H1 (cell line): ENCODE results near the gene REEP2. TPM values are rescaled to one million over a fixed set of nuclear protein-coding genes. Genes with fewer than 3 reads are reported as not detected.
A peak's percentile ranks its signal among the peaks of the same experiment; 100 is the strongest.

Experiments
- CTCF ChIA-PET: fragments of 300-600 bp; sonication (Branson Sonifier 250); formaldehyde crosslinking; loops from one replicate; lab custom pipeline; 2021; ENCODE audit not compliant: partially characterized antibody; lab: Charles Lee
- POLR2A ChIA-PET: fragments of 300-600 bp; sonication (Branson Sonifier 250); formaldehyde crosslinking; loops from one replicate; lab custom pipeline; 2021; ENCODE audit warnings: inconsistent platforms; ENCODE audit not compliant: partially characterized antibody; lab: Charles Lee
- DNase-seq, 2 experiments: peaks; one replicate each; pipeline versions ENCODE4 v3.0.0 to v3.0.0-alpha.2; 2010 to 2022; ENCODE audit warnings: low spot score in 2 of 2, low read depth in 1 of 2, mixed read lengths in 1 of 2
- FAIRE-seq: peaks from 2 replicates; lab custom pipeline; 2011; peaks lifted over from hg19 to GRCh38; lab: Jason Lieb, UNC
- H2AFZ ChIP-seq: 2 replicates; pipeline ENCODE4 v1.8.1; 2012; ENCODE audit warnings: low read length, inconsistent platforms
- H2AK5ac ChIP-seq: 2 replicates; pipeline ENCODE4 v1.6.1; 2013; ENCODE audit warnings: low read depth, low read length
- H2BK120ac ChIP-seq: replicated peaks from 2 replicates; pipeline ENCODE3; 2013; ENCODE audit warnings: low read depth, low read length, inconsistent platforms
- H2BK12ac ChIP-seq: 2 replicates; pipeline ENCODE4 v1.6.1; 2013; ENCODE audit warnings: low read depth, low read length
- H2BK15ac ChIP-seq: 2 replicates; pipeline ENCODE4 v1.6.1; 2013; ENCODE audit warnings: low read length
- H2BK20ac ChIP-seq: 2 replicates; pipeline ENCODE4 v1.6.1; 2013; ENCODE audit warnings: low read length
- H2BK5ac ChIP-seq: 2 replicates; pipeline ENCODE4 v1.6.1; 2013; ENCODE audit warnings: low read depth, low read length
- H3K14ac ChIP-seq: 2 replicates; pipeline ENCODE4 v1.6.1; 2013; ENCODE audit warnings: inconsistent platforms; ENCODE audit not compliant: insufficient read length
- H3K18ac ChIP-seq: 2 replicates; pipeline ENCODE4 v1.6.1; 2013; ENCODE audit warnings: low read length; ENCODE audit errors: extremely low read depth
- H3K23ac ChIP-seq: 2 replicates; pipeline ENCODE4 v1.6.1; 2013; ENCODE audit warnings: inconsistent platforms; ENCODE audit not compliant: insufficient read length
- H3K23me2 ChIP-seq: 2 replicates; pipeline ENCODE4 v1.6.1; 2013; ENCODE audit warnings: low read depth, low read length
- H3K27ac ChIP-seq: 2 replicates; pipeline ENCODE4 v1.6.1; 2011; ENCODE audit warnings: low read depth, low read length, inconsistent platforms
- H3K27me3 ChIP-seq, 4 experiments: replicated peaks in 1 of 4; 1 replicate in 1 of 4; 2 replicates in 3 of 4; pipeline versions ENCODE4 v1.6.1 to v1.8.1; 2011 to 2013; ENCODE audit warnings: low read length in 3 of 4, mild to moderate bottlenecking in 3 of 4, inconsistent platforms in 2 of 4, mixed read lengths in 2 of 4, moderate library complexity in 1 of 4; ENCODE audit not compliant: control insufficient read depth in 3 of 4, insufficient read depth in 3 of 4; ENCODE audit errors: extremely low read depth in 1 of 4
- H3K36me3 ChIP-seq, 4 experiments: 2 replicates each; pipeline versions ENCODE4 v1.6.1 to v1.8.1; 2011 to 2013; ENCODE audit warnings: mild to moderate bottlenecking in 4 of 4, low read length in 3 of 4, moderate library complexity in 2 of 4, control low read depth in 1 of 4, inconsistent platforms in 1 of 4; ENCODE audit not compliant: insufficient read depth in 4 of 4, control insufficient read depth in 2 of 4
- H3K4ac ChIP-seq: replicated peaks from 2 replicates; pipeline ENCODE3; 2013; ENCODE audit warnings: low read length, low read depth, mixed read lengths, inconsistent platforms; ENCODE audit not compliant: insufficient read length
- H3K4me1 ChIP-seq, 4 experiments: replicated peaks in 1 of 4; 1 replicate in 1 of 4; 2 replicates in 3 of 4; pipeline versions ENCODE4 v1.6.1 to v1.8.1; 2011 to 2013; ENCODE audit warnings: low read length in 3 of 4, inconsistent platforms in 2 of 4, mixed read lengths in 1 of 4; ENCODE audit not compliant: insufficient read depth in 4 of 4, control insufficient read depth in 3 of 4
- H3K4me2 ChIP-seq, 2 experiments: 2 replicates each; pipeline versions ENCODE4 v1.6.1 to v1.8.1; 2011 to 2013; ENCODE audit warnings: low read depth in 2 of 2, low read length in 2 of 2, control low read depth in 1 of 2, inconsistent platforms in 1 of 2, mild to moderate bottlenecking in 1 of 2; ENCODE audit not compliant: insufficient read depth in 1 of 2
- H3K4me3 ChIP-seq, 4 experiments: fragments of 200-600, 300-600 bp in 1 of 4; sonication (generic), shearing (Covaris generic), sonication (Bioruptor Twin) in 1 of 4; 2 replicates each; pipeline versions ENCODE4 v1.5.1 to v1.8.1; 2011 to 2016; ENCODE audit warnings: low read length in 4 of 4, low read depth in 3 of 4, control low read depth in 2 of 4, inconsistent platforms in 2 of 4, mild to moderate bottlenecking in 2 of 4, mixed read lengths in 1 of 4, moderate library complexity in 1 of 4; ENCODE audit not compliant: insufficient read depth in 2 of 4; ENCODE audit errors: extremely low read depth in 1 of 4
- H3K56ac ChIP-seq: replicated peaks from 2 replicates; pipeline ENCODE3; 2013; ENCODE audit warnings: low read depth, mild to moderate bottlenecking, mixed read lengths, low read length, inconsistent platforms; ENCODE audit not compliant: insufficient read length
- H3K79me1 ChIP-seq: 2 replicates; pipeline ENCODE4 v1.6.1; 2013; ENCODE audit warnings: low read depth, low read length, control low read depth
- H3K79me2 ChIP-seq, 2 experiments: 2 replicates each; pipeline versions ENCODE4 v1.6.1 to v1.8.1; 2012 to 2013; ENCODE audit warnings: low read length in 2 of 2, mild to moderate bottlenecking in 2 of 2, inconsistent platforms in 1 of 2; ENCODE audit not compliant: insufficient read depth in 2 of 2, control insufficient read depth in 1 of 2
- H3K9ac ChIP-seq, 4 experiments: replicated peaks in 1 of 4; 1 replicate in 1 of 4; 2 replicates in 3 of 4; pipeline versions ENCODE4 v1.6.1 to v1.8.1; 2011 to 2013; ENCODE audit warnings: low read depth in 3 of 4, low read length in 3 of 4, control low read depth in 2 of 4, mild to moderate bottlenecking in 2 of 4, moderate library complexity in 2 of 4, inconsistent platforms in 1 of 4; ENCODE audit errors: extremely low read depth in 1 of 4
- H3K9me3 ChIP-seq, 2 experiments: 2 replicates each; pipeline versions ENCODE4 v1.6.1 to v1.8.1; 2012 to 2013; ENCODE audit warnings: mild to moderate bottlenecking in 2 of 2, moderate library complexity in 2 of 2, control low read depth in 1 of 2, inconsistent platforms in 1 of 2, low read depth in 1 of 2, low read length in 1 of 2, mixed read lengths in 1 of 2; ENCODE audit not compliant: insufficient read depth in 2 of 2
- H4K20me1 ChIP-seq, 2 experiments: replicated peaks in 1 of 2; 2 replicates each; pipeline versions ENCODE3 to v1.8.1; 2011 to 2013; ENCODE audit warnings: inconsistent platforms in 2 of 2, low read length in 2 of 2, mild to moderate bottlenecking in 1 of 2; ENCODE audit not compliant: insufficient read depth in 2 of 2, control insufficient read depth in 1 of 2
- H4K5ac ChIP-seq: 2 replicates; pipeline ENCODE4 v1.6.1; 2013; ENCODE audit warnings: low read length, low read depth, mixed read lengths, inconsistent platforms; ENCODE audit not compliant: insufficient read length
- H4K8ac ChIP-seq: 2 replicates; pipeline ENCODE4 v1.8.0; 2013; ENCODE audit warnings: mild to moderate bottlenecking, moderate library complexity, low read length, inconsistent platforms; ENCODE audit not compliant: insufficient read depth; ENCODE audit errors: extremely low read depth
- H4K91ac ChIP-seq: replicated peaks from 2 replicates; pipeline ENCODE3; 2013; ENCODE audit warnings: low read length, mixed read lengths, inconsistent platforms; ENCODE audit not compliant: insufficient read length
- BACH1 ChIP-seq: IDR thresholded peaks from 2 replicates; pipeline ENCODE4 v1.6.1; 2012; ENCODE audit warnings: low read length, improper control_type of control experiment
- CHD2 ChIP-seq: IDR thresholded peaks from 2 replicates; pipeline ENCODE4 v1.6.1; 2012; ENCODE audit warnings: low read length, improper control_type of control experiment
- EGR1 ChIP-seq: IDR thresholded peaks from 2 replicates; pipeline ENCODE4 v1.6.1; 2011; ENCODE audit warnings: low read depth, low read length, borderline replicate concordance
- EP300 ChIP-seq, 2 experiments: IDR thresholded peaks; 1 replicate in 1 of 2; 2 replicates in 1 of 2; pipeline ENCODE4 v1.6.1; 2011 to 2012; ENCODE audit warnings: low read depth in 2 of 2, low read length in 2 of 2, mild to moderate bottlenecking in 2 of 2, borderline replicate concordance in 1 of 2, inconsistent platforms in 1 of 2, moderate library complexity in 1 of 2
- GTF2F1 ChIP-seq: IDR thresholded peaks from 2 replicates; pipeline ENCODE4 v1.6.1; 2012; ENCODE audit warnings: low read depth, low read length, improper control_type of control experiment, borderline replicate concordance
- NRF1 ChIP-seq: IDR thresholded peaks from 2 replicates; pipeline ENCODE4 v1.6.1; 2011; ENCODE audit warnings: mild to moderate bottlenecking, low read depth, low read length, improper control_type of control experiment
- PHF8 ChIP-seq: fragments of 200-600 bp; sonication (generic); conservative IDR thresholded peaks from 2 replicates; pipeline ENCODE4 v1.7.1; 2012; ENCODE audit warnings: low read depth, mild to moderate bottlenecking, inconsistent platforms, low read length, moderate library complexity
- POLR2A ChIP-seq, 2 experiments: IDR thresholded peaks; 1 replicate in 1 of 2; 2 replicates in 1 of 2; pipeline ENCODE4 v1.6.1; 2011; ENCODE audit warnings: low read depth in 2 of 2, low read length in 2 of 2, mild to moderate bottlenecking in 2 of 2; ENCODE audit errors: control extremely low read depth in 1 of 2
- RNF2 ChIP-seq: fragments of 200-900, 300-1000 bp; sonication (generic); IDR thresholded peaks from 2 replicates; pipeline ENCODE4 v1.7.1; 2016; ENCODE audit warnings: borderline replicate concordance, low read depth, mild to moderate bottlenecking, antibody characterized with exemption, low read length; ENCODE audit not compliant: poor library complexity, severe bottlenecking; ENCODE audit errors: missing control alignments
- SP4 ChIP-seq: IDR thresholded peaks from 2 replicates; pipeline ENCODE4 v1.6.1; 2012; ENCODE audit warnings: low read length, inconsistent platforms
- TAF7 ChIP-seq: optimal IDR thresholded peaks from 2 replicates; pipeline ENCODE3; 2011; ENCODE audit warnings: low read depth, mild to moderate bottlenecking, inconsistent platforms, low read length, moderate library complexity, borderline replicate concordance
- WGBS, 2 experiments: shearing (Covaris generic) in 1 of 2; methylation state at CpG; one replicate each; pipeline versions ENCODE4 v1.1.6 to v1.1.7; 2013 to 2015; ENCODE audit warnings: low lambda C conversion rate in 2 of 2, mixed read lengths in 2 of 2, inconsistent platforms in 1 of 2, low coverage in 1 of 2, missing lambda C conversion rate in 1 of 2; ENCODE audit not compliant: insufficient replicate concordance in 2 of 2, insufficient coverage in 1 of 2, insufficient read length in 1 of 2; ENCODE audit errors: extremely low coverage in 1 of 2, missing lambda C conversion rate in 1 of 2; 5-methylcytosine and 5-hydroxymethylcytosine counted together
- polyA plus RNA-seq, 7 experiments: library from polyadenylated mRNA; depleted of rRNA in 3 of 7; stranded (reverse) in 5 of 7; unstranded in 2 of 7; fragments of >200 nt in 5 of 7; fragments of 200-250 nt in 2 of 7; gene quantifications; 1 replicate in 5 of 7; 2 replicates in 1 of 7; 4 replicates in 1 of 7; pipeline versions ENCODE4 v1.2.1 to v1.2.3, GENCODE V29; 2011 to 2013; ENCODE audit warnings: missing spikeins in 2 of 7, mixed read lengths in 2 of 7
- total RNA-seq: library from RNA; stranded (reverse); fragmentation: NEBNext Ultra II Directional; extraction: Animal tissue kit (Norgen Biotek cat#: 25700); gene quantifications from 2 replicates; pipeline ENCODE4 v1.2.1, GENCODE V29; 2021

The REEP2 gene
- total and polyA plus RNA-seq, 2 of the 8 experiments (the other 6 are each of a cell fraction or from before 2014, with no cell fraction given) = 26.5 to 40.2 TPM

DNA sequence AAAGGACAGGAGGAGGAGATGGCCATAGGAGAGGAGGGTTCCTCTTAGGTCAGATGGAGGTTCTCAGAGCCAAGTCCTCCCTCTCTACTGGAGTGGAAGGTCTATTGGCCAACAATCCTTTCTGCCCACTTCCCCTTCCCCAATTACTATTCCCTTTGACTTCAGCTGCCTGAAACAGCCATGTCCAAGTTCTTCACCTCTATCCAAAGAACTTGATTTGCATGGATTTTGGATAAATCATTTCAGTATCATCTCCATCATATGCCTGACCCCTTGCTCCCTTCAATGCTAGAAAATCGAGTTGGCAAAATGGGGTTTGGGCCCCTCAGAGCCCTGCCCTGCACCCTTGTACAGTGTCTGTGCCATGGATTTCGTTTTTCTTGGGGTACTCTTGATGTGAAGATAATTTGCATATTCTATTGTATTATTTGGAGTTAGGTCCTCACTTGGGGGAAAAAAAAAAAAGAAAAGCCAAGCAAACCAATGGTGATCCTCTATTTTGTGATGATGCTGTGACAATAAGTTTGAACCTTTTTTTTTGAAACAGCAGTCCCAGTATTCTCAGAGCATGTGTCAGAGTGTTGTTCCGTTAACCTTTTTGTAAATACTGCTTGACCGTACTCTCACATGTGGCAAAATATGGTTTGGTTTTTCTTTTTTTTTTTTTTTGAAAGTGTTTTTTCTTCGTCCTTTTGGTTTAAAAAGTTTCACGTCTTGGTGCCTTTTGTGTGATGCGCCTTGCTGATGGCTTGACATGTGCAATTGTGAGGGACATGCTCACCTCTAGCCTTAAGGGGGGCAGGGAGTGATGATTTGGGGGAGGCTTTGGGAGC is 29.5 kb downstream of the REEP2 start:
- Histone ChIP-seq H2BK20ac (no peak overlapping the region), H3K27ac (no peak overlapping the region), H3K4me1 (peaks cover 2 to 11% (median 6%) of the 10 kb centered on the region in 4 experiments), H4K8ac (0 out of 2 replicates have a peak overlapping the region, but pooled peaks have one; percentile 7), H2BK15ac (no peak overlapping the region), H3K23me2 (peaks cover 18% of the 10 kb centered on the region), H4K20me1 (peaks cover 11 to 16% of the 10 kb centered on the region in 2 experiments), H3K4me2 (peak overlapping the region in 1 of 2 experiments; percentile 37; a peak in 1 of 4 replicates), H3K23ac (no peak overlapping the region), H3K36me3 (peaks cover 0 to 18% (median 4%) of the 10 kb centered on the region in 4 experiments; a peak in 5 of 8 replicates), H2AK5ac (no peak overlapping the region), H4K5ac (no peak overlapping the region), H3K4ac (no peak overlapping the region), H4K91ac (no peak overlapping the region), H3K56ac (no peak overlapping the region), H2BK12ac (no peak overlapping the region), H3K9me3 (no peaks in the 10 kb centered on the region), H3K79me2 (peaks cover 0 to 4% of the 10 kb centered on the region in 2 experiments; a peak in 1 of 4 replicates), H3K4me3 (peak overlapping the region in 3 of 4 experiments; percentile 4 to 90 (median 7); a peak in 3 of 8 replicates), H2BK120ac (no peak overlapping the region), H3K79me1 (no peaks in the 10 kb centered on the region; the same call in 1 of the 2 replicates), H3K9ac (no peak overlapping the region), H2AFZ (no peak overlapping the region), H3K18ac (no peak overlapping the region), H3K27me3 (peaks cover 0 to 15% (median 13%) of the 10 kb centered on the region in 4 experiments; a peak in 5 of 7 replicates), H3K14ac (no peak overlapping the region), H2BK5ac (no peak overlapping the region)
- POLR2A ChIA-PET = interaction anchor here (1.3 to 15.1 kb wide), 5 partner anchors 9 to 31 kb away, joined by 3 to 294 read pairs (median 105); no protein-coding TSS in a partner anchor
- CTCF ChIA-PET = interaction anchor here (13.5 to 24.9 kb wide), 2 partner anchors 18 to 32 kb away, joined by 215 to 532 read pairs; no protein-coding TSS in a partner anchor
- WGBS, 2 experiments = 91% methylated on average over 6 of the region's 7 CpGs; no CpG with 5 or more reads in 1 of the 2 experiments
- FAIRE-seq (no peak), DNase-seq (no peak)
- TF ChIP-seq CHD2 (peak; percentile 11; the same call in 1 of the 2 replicates), EGR1 (no peak), BACH1 (no peak), POLR2A (IDR thresholded peaks at IDR 0.05; ENCODE audit: control extremely low read depth in 1 of 2, low read depth in 2 of 2, low read length in 2 of 2) (peak in 1 of 2 experiments; percentile 62; a peak in 2 of 3 replicates), EP300 (IDR thresholded peaks at IDR 0.05; ENCODE audit: borderline replicate concordance in 1 of 2, low read depth in 2 of 2, low read length in 2 of 2) (no peak), TAF7 (peak; percentile 44), GTF2F1 (0 out of 2 replicates have a peak, but pooled peaks have one; percentile 2), RNF2 (no peak), NRF1 (peak; percentile 8; the same call in 1 of the 2 replicates), PHF8 (no peak), SP4 (peak; percentile 93)
